Ramos (cell line): ENCODE measurements around the gene LCMT2.

Source experiments
- in situ Hi-C: fragments of 300-500 bp; cut with MboI; formaldehyde crosslinking; loops from one replicate; pipeline ENCODE4 v1.14.3; 2022; ENCODE audit warnings: low sequenced_read_pairs; ENCODE audit not compliant: unreplicated experiment

LCMT2 gene, protein sequence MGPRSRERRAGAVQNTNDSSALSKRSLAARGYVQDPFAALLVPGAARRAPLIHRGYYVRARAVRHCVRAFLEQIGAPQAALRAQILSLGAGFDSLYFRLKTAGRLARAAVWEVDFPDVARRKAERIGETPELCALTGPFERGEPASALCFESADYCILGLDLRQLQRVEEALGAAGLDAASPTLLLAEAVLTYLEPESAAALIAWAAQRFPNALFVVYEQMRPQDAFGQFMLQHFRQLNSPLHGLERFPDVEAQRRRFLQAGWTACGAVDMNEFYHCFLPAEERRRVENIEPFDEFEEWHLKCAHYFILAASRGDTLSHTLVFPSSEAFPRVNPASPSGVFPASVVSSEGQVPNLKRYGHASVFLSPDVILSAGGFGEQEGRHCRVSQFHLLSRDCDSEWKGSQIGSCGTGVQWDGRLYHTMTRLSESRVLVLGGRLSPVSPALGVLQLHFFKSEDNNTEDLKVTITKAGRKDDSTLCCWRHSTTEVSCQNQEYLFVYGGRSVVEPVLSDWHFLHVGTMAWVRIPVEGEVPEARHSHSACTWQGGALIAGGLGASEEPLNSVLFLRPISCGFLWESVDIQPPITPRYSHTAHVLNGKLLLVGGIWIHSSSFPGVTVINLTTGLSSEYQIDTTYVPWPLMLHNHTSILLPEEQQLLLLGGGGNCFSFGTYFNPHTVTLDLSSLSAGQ

GRCh38 chr15:43329960-43330779 lies at the start of gene LCMT2:
TSS of gene LCMT2 (minus strand) at chr15:43330573. CDS start at chr15:43330489, 84 bp downstream.
- in situ Hi-C loops: no loop called here

- in situ Hi-C loops: no loop called here
Measured at GRCh38 chr15:43378601-43379000, 48.2 kb upstream of the LCMT2 start.

- in situ Hi-C loops: no loop called here
Measured at GRCh38 chr15:43376017-43376705, 45.8 kb upstream of the LCMT2 start.

- in situ Hi-C loops: no loop called here
Measured at GRCh38 chr15:43370975-43371974, 40.9 kb upstream of the LCMT2 start, which contains the start of the genes TUBGCP4 and ZSCAN29. TSS of gene TUBGCP4 (plus strand) at chr15:43371101. CDS start at chr15:43371355, 254 bp downstream. TSS of gene ZSCAN29 (minus strand) at chr15:43371043. CDS start at chr15:43369913, 1,130 bp downstream.

- in situ Hi-C loops: no loop called here
Measured at GRCh38 chr15:43370310-43370974, 40.1 kb upstream of the LCMT2 start.

- in situ Hi-C loops: no loop called here
Measured at GRCh38 chr15:43361313-43361903, 31.0 kb upstream of the LCMT2 start.

DNA sequence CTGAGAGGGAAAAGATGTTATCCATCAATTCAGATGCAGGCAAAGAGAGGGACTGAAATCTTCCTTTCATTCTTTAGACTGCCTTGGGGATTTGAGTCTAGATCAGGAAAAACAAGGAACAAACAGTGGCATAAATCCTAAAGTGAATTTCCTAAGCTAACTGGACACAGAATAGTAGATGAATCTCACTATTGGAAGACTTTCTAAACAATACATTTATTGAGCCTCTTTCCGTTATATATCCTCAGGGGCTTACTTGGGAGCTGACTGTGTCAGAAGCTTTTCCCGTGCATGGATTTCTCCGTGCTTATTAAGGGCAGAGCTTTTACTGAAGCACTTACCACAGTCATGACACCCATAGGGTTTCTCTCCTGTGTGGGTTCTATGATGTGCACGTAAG lies 30.4 kb upstream of the LCMT2 start:
- in situ Hi-C loops: no loop called here

GRCh38 chr15:43352693-43353382 lies 22.5 kb upstream of the LCMT2 start:
- in situ Hi-C loops: no loop called here

GRCh38 chr15:43347114-43347513 lies 16.7 kb upstream of the LCMT2 start:
- in situ Hi-C loops: no loop called here

GRCh38 chr15:43346305-43346704 lies 15.9 kb upstream of the LCMT2 start:
- in situ Hi-C loops: no loop called here

- in situ Hi-C loops: no loop called here
Measured at GRCh38 chr15:43330780-43331087, 361 bp upstream of the LCMT2 start.

GRCh38 chr15:43329217-43329959 lies 985 bp downstream of the LCMT2 start:
- in situ Hi-C loops: no loop called here

DNA sequence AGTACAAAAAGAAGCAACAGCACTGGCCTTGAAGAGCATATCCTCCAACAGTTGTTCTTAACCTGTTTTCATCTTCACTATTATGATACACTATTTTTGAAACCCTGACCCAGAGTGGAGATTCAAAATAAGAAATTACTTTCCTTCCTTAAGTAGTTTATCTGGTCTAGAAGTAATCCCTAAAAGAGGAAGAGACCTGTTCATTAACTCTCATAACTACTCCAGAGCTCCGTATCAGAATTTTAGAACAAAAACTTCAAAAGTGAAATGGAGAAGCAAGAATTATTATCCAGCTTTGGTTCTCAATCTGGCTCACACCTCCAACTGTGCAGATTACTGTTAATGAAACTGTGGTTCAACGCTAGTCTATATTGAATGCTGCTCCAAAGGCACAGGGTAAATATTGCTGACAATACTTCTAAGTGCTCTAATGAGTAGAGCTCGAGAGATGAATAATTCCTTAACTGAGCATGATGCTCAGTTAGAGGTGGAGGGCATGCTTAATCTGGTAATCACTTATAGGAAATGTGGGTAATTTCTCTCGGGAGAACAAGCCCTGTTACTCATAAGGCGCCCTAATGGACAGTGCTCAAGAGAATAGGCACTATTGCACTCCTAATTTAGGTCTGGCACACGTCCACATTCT lies 5.2 kb downstream of the LCMT2 start:
- in situ Hi-C loops: no loop called here

- in situ Hi-C loops: no loop called here
Measured at GRCh38 chr15:43318990-43319771, 11.2 kb downstream of the LCMT2 start.

DNA sequence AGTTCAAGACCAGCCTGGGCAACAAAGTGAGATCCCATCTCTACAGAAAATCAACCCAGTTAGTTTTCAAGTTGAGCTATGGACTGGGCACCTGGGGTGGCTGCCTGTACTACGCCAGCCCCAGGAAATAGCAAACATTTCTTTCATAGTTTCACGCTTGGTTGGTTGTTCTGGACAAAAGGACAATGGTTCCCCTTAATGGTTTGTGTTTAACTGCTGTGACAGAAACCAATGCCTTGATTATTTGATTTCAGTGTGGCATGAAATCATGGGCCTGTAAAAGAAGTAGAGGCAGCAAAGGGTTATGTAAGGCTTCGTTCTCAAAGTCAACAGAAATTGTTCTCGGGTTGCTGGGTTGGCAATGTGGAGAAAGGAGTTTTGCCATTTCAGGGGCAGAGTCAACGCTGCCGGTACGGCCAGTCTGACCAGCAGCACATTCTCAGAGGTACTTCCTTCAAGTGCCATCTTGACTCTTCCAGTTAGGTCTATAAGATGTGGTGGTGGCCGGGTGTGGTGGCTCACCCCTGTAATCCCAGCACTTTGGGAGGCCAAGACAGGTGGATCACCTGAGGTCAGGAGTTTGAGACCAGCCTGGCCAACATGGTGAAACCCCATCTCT lies 12.7 kb downstream of the LCMT2 start:
- in situ Hi-C loops: no loop called here
